SU-DHL-6 (cell line): ENCODE data around the gene CHCHD10.

ENCODE experiments used
- H2AFZ ChIP-seq: fragments of 200-600 bp; sonication (generic); 2 replicates; pipeline ENCODE4 v1.6.1; 2014; ENCODE audit warnings: low read depth, mild to moderate bottlenecking, moderate library complexity, mixed read lengths, antibody characterized with exemption, low read length; ENCODE audit not compliant: severe bottlenecking
- H3F3A ChIP-seq: fragments of 200-600 bp; shearing (Covaris generic); 2 replicates; pipeline ENCODE4 v1.6.0; 2016; ENCODE audit warnings: antibody characterized with exemption, mild to moderate bottlenecking; ENCODE audit not compliant: insufficient read depth
- H3K27ac ChIP-seq: fragments of 200-600 bp; sonication (generic); 2 replicates; pipeline ENCODE4 v1.5.1; 2016; ENCODE audit warnings: low read depth, mild to moderate bottlenecking, low read length, moderate library complexity, mixed read lengths
- H3K27me3 ChIP-seq: fragments of 200-600 bp; sonication (generic), shearing (Covaris generic); 2 replicates; pipeline ENCODE4 v1.6.0; 2014; ENCODE audit warnings: mild to moderate bottlenecking, low read length
- H3K36me3 ChIP-seq: fragments of 200-600 bp; sonication (generic); 2 replicates; pipeline ENCODE4 v1.6.1; 2014; ENCODE audit warnings: mild to moderate bottlenecking, low read length, mixed read lengths
- H3K4me2 ChIP-seq: fragments of 300-600, 200-600 bp; shearing (Covaris generic), sonication (generic); 2 replicates; pipeline ENCODE4 v1.6.0; 2014; ENCODE audit warnings: low read length, low read depth, mild to moderate bottlenecking; ENCODE audit not compliant: poor library complexity, severe bottlenecking
- H3K4me3 ChIP-seq: fragments of 200-600 bp; sonication (generic); 2 replicates; pipeline ENCODE4 v1.5.1; 2014; ENCODE audit warnings: antibody characterized with exemption, low read length, mild to moderate bottlenecking, mixed read lengths; ENCODE audit not compliant: insufficient read depth, poor library complexity, severe bottlenecking
- H3K79me2 ChIP-seq: fragments of 200-600 bp; sonication (generic); 2 replicates; pipeline ENCODE4 v1.6.1; 2014; ENCODE audit warnings: mild to moderate bottlenecking, low read length, moderate library complexity; ENCODE audit not compliant: insufficient read depth
- H3K9ac ChIP-seq: fragments of 200-600 bp; sonication (generic); 2 replicates; pipeline ENCODE4 v1.7.0; 2014; ENCODE audit warnings: mild to moderate bottlenecking, low read length
- H3K9me2 ChIP-seq: fragments of 200-600 bp; sonication (generic); replicated peaks from 2 replicates; pipeline ENCODE4 v1.6.1; 2014; ENCODE audit warnings: low read length; ENCODE audit not compliant: insufficient read depth
- H3K9me3 ChIP-seq: fragments of 200-600 bp; sonication (generic); 2 replicates; pipeline ENCODE4 v1.6.1; 2014; ENCODE audit warnings: low read length, mixed read lengths; ENCODE audit not compliant: insufficient read depth
- H4K20me1 ChIP-seq: fragments of 200-600 bp; sonication (generic); 2 replicates; pipeline ENCODE4 v1.6.1; 2014; ENCODE audit warnings: low read depth, mild to moderate bottlenecking, antibody characterized with exemption, low read length, moderate library complexity, mixed read lengths
- CTCF ChIP-seq: fragments of 200-600 bp; sonication (generic); IDR thresholded peaks from one replicate; pipeline ENCODE4 v1.5.1; 2017; ENCODE audit warnings: antibody characterized with exemption, mild to moderate bottlenecking, low read length, moderate library complexity; ENCODE audit not compliant: insufficient read depth, poor library complexity, severe bottlenecking
- EZH2phosphoT487 ChIP-seq: fragments of 200-600 bp; sonication (generic), shearing (Covaris generic); conservative IDR thresholded peaks from 2 replicates; pipeline ENCODE4 v1.6.1; 2018; ENCODE audit warnings: mild to moderate bottlenecking, antibody characterized with exemption, low read length, moderate library complexity, mixed read lengths

The CHCHD10 gene

GRCh38 chr22:23793326-23793725 lies 25.6 kb upstream of the CHCHD10 start:
- H2AFZ ChIP-seq = no peak overlapping the region
- H3K4me3 ChIP-seq = no peak overlapping the region
- H3K9me2 ChIP-seq = no peaks in the 10 kb centered on the region
- no peaks in the 10 kb centered on the region for H3K27me3 ChIP-seq
- no peaks in the 10 kb centered on the region for H3K9me3 ChIP-seq
- H3F3A ChIP-seq = peaks cover 23% of the 10 kb centered on the region
- peaks cover 3% of the 10 kb centered on the region; the same call in 1 of the 2 replicates for H4K20me1 ChIP-seq
- H3K27ac ChIP-seq = no peak overlapping the region
- H3K36me3 ChIP-seq = peaks cover 9% of the 10 kb centered on the region; the same call in 1 of the 2 replicates
- no peak overlapping the region for H3K9ac ChIP-seq
- peaks cover 45% of the 10 kb centered on the region for H3K79me2 ChIP-seq
- H3K4me2 ChIP-seq = no peak overlapping the region
- TF ChIP-seq CTCF = no peak
- no peak for TF ChIP-seq EZH2phosphoT487

- Histone ChIP-seq H2AFZ (no peak overlapping the region), H3K27me3 (no peaks in the 10 kb centered on the region), H4K20me1 (peaks cover 6% of the 10 kb centered on the region; the same call in 1 of the 2 replicates), H3K79me2 (peaks cover 56% of the 10 kb centered on the region), H3K36me3 (peaks cover 9% of the 10 kb centered on the region; the same call in 1 of the 2 replicates), H3K9ac (no peak overlapping the region), H3F3A (peaks cover 16% of the 10 kb centered on the region), H3K9me2 (no peaks in the 10 kb centered on the region), H3K4me2 (no peak overlapping the region), H3K9me3 (no peaks in the 10 kb centered on the region), H3K4me3 (no peak overlapping the region), H3K27ac (no peak overlapping the region)
- no peak for TF ChIP-seq EZH2phosphoT487
- no peak for TF ChIP-seq CTCF
These were observed 24.2 kb upstream of the CHCHD10 start for GRCh38 chr22:23791738-23792645.

GRCh38 chr22:23790819-23791737 lies 23.3 kb upstream of the CHCHD10 start:
- Histone ChIP-seq H3K9me3 (no peaks in the 10 kb centered on the region), H4K20me1 (peaks cover 6% of the 10 kb centered on the region; the same call in 1 of the 2 replicates), H3K79me2 (peaks cover 56% of the 10 kb centered on the region), H3K27ac (no peak overlapping the region), H3F3A (peaks cover 10% of the 10 kb centered on the region), H3K27me3 (no peaks in the 10 kb centered on the region), H2AFZ (no peak overlapping the region), H3K9ac (no peak overlapping the region), H3K9me2 (no peaks in the 10 kb centered on the region), H3K4me3 (no peak overlapping the region), H3K4me2 (no peak overlapping the region), H3K36me3 (peaks cover 9% of the 10 kb centered on the region; the same call in 1 of the 2 replicates)
- TF ChIP-seq EZH2phosphoT487 (no peak), CTCF (no peak)
